H9 (cell line): Measurements from ENCODE around the gene SUN1. TPM values are rescaled to one million over a fixed set of nuclear protein-coding genes. Genes with fewer than 3 reads are reported as not detected.

Experiments
- DNase-seq: peaks from one replicate; pipeline ENCODE4 v3.0.0-alpha.2; 2017
- H2AFZ ChIP-seq: one replicate; pipeline ENCODE4 v1.6.1; 2013; ENCODE audit warnings: mild to moderate bottlenecking, low read length, control low read depth, moderate library complexity
- H2AK5ac ChIP-seq: 2 replicates; pipeline ENCODE4 v1.6.1; 2013; ENCODE audit warnings: low read length, control low read depth, mixed read lengths; ENCODE audit not compliant: insufficient read length
- H2BK120ac ChIP-seq: one replicate; pipeline ENCODE4 v1.6.1; 2013; ENCODE audit warnings: low read depth, mild to moderate bottlenecking, low read length, control low read depth, inconsistent platforms; ENCODE audit not compliant: poor library complexity, severe bottlenecking
- H2BK12ac ChIP-seq: 2 replicates; pipeline ENCODE4 v1.6.1; 2013; ENCODE audit warnings: low read length, control low read depth, mixed read lengths, low read depth; ENCODE audit not compliant: insufficient read length
- H2BK15ac ChIP-seq: 2 replicates; pipeline ENCODE4 v1.6.1; 2013; ENCODE audit warnings: low read depth, low read length, control low read depth
- H2BK20ac ChIP-seq: one replicate; pipeline ENCODE4 v1.6.1; 2013; ENCODE audit warnings: low read depth, mild to moderate bottlenecking, low read length, control low read depth, inconsistent platforms; ENCODE audit not compliant: poor library complexity, severe bottlenecking
- H2BK5ac ChIP-seq: 2 replicates; pipeline ENCODE4 v1.6.1; 2013; ENCODE audit warnings: low read length, control low read depth, mixed read lengths; ENCODE audit not compliant: insufficient read length
- H3K14ac ChIP-seq: 2 replicates; pipeline ENCODE4 v1.6.1; 2013; ENCODE audit warnings: low read length, control low read depth; ENCODE audit not compliant: insufficient read depth
- H3K18ac ChIP-seq: 2 replicates; pipeline ENCODE4 v1.6.1; 2013; ENCODE audit warnings: low read depth, mild to moderate bottlenecking, mixed read lengths, low read length, control low read depth; ENCODE audit not compliant: insufficient read length
- H3K23ac ChIP-seq: 2 replicates; pipeline ENCODE4 v1.6.1; 2013; ENCODE audit warnings: low read length, control low read depth, mixed read lengths, low read depth; ENCODE audit not compliant: insufficient read length
- H3K23me2 ChIP-seq: 2 replicates; pipeline ENCODE4 v1.6.1; 2013; ENCODE audit warnings: low read depth, mild to moderate bottlenecking, mixed read lengths, low read length, control low read depth; ENCODE audit not compliant: insufficient read length, poor library complexity, severe bottlenecking
- H3K27ac ChIP-seq: 2 replicates; pipeline ENCODE4 v1.5.1; 2013; ENCODE audit warnings: low read length, control low read depth, mixed read lengths, low read depth; ENCODE audit not compliant: insufficient read length
- H3K27me3 ChIP-seq: 2 replicates; pipeline ENCODE4 v1.6.1; 2013; ENCODE audit warnings: low read length, control low read depth, inconsistent platforms; ENCODE audit not compliant: insufficient read depth
- H3K4ac ChIP-seq: 2 replicates; pipeline ENCODE4 v1.6.1; 2013; ENCODE audit warnings: low read depth, mild to moderate bottlenecking, control low read depth, inconsistent platforms, low read length, moderate library complexity
- H3K4me1 ChIP-seq: 2 replicates; pipeline ENCODE4 v1.6.1; 2013; ENCODE audit warnings: low read length, control low read depth, inconsistent platforms; ENCODE audit not compliant: insufficient read depth
- H3K4me2 ChIP-seq: 2 replicates; pipeline ENCODE4 v1.6.1; 2013; ENCODE audit warnings: low read length, control low read depth, mixed read lengths; ENCODE audit not compliant: insufficient read length, insufficient read depth
- H3K56ac ChIP-seq: 2 replicates; pipeline ENCODE4 v1.6.1; 2013; ENCODE audit warnings: low read depth, mild to moderate bottlenecking, mixed read lengths, low read length, control low read depth; ENCODE audit not compliant: insufficient read length
- H3K79me1 ChIP-seq: 2 replicates; pipeline ENCODE4 v1.6.1; 2013; ENCODE audit warnings: low read depth, mild to moderate bottlenecking, moderate library complexity, low read length, control low read depth, inconsistent platforms; ENCODE audit not compliant: insufficient read depth, poor library complexity, severe bottlenecking
- H3K79me2 ChIP-seq: 2 replicates; pipeline ENCODE4 v1.6.1; 2013; ENCODE audit warnings: low read length, control low read depth, inconsistent platforms; ENCODE audit not compliant: insufficient read depth
- H3K9ac ChIP-seq: 2 replicates; pipeline ENCODE4 v1.6.1; 2013; ENCODE audit warnings: low read length, control low read depth, mixed read lengths; ENCODE audit not compliant: insufficient read length; ENCODE audit errors: extremely low read depth
- H3K9me3 ChIP-seq: one replicate; pipeline ENCODE4 v1.6.1; 2013; ENCODE audit warnings: low read depth, low read length, inconsistent platforms; ENCODE audit not compliant: control insufficient read depth
- H3T11ph ChIP-seq: one replicate; pipeline ENCODE4 v1.6.1; 2013; ENCODE audit warnings: mild to moderate bottlenecking, low read length, control low read depth, inconsistent platforms
- H4K20me1 ChIP-seq: one replicate; pipeline ENCODE4 v1.6.1; 2013; ENCODE audit not compliant: control insufficient read depth, insufficient read length, insufficient read depth
- H4K5ac ChIP-seq: 2 replicates; pipeline ENCODE4 v1.6.1; 2013; ENCODE audit warnings: low read depth, mild to moderate bottlenecking, mixed read lengths, low read length, control low read depth; ENCODE audit not compliant: insufficient read length
- H4K8ac ChIP-seq: replicated peaks from 2 replicates; pipeline ENCODE4 v1.6.1; 2013; ENCODE audit warnings: low read length, control low read depth, mixed read lengths, low read depth; ENCODE audit not compliant: insufficient read length
- H4K91ac ChIP-seq: 2 replicates; pipeline ENCODE4 v1.6.1; 2013; ENCODE audit warnings: low read depth, mild to moderate bottlenecking, moderate library complexity, mixed read lengths, low read length, control low read depth; ENCODE audit not compliant: insufficient read length
- H3K27ac Mint-ChIP-seq, 3 experiments: 2 replicates in 2 of 3; 3 replicates in 1 of 3; pipeline ENCODE4 v1.8.0; 2020 to 2021; ENCODE audit warnings: mixed read lengths in 3 of 3, mild to moderate bottlenecking in 1 of 3, moderate library complexity in 1 of 3
- H3K27me3 Mint-ChIP-seq: 2 replicates; pipeline ENCODE4 v1.8.0; 2021; ENCODE audit warnings: low read depth, mild to moderate bottlenecking, moderate library complexity, mixed read lengths
- H3K36me3 Mint-ChIP-seq, 3 experiments: 2 replicates in 2 of 3; 3 replicates in 1 of 3; pipeline ENCODE4 v1.8.0; 2020 to 2021; ENCODE audit warnings: low read depth in 3 of 3, mixed read lengths in 3 of 3; ENCODE audit not compliant: insufficient read depth in 1 of 3
- H3K4me1 Mint-ChIP-seq, 2 experiments: 2 replicates each; pipeline ENCODE4 v1.8.0; 2020; ENCODE audit warnings: mixed read lengths in 2 of 2
- H3K4me3 Mint-ChIP-seq, 2 experiments: 2 replicates in 1 of 2; 3 replicates in 1 of 2; pipeline ENCODE4 v1.8.0; 2020 to 2021; ENCODE audit warnings: mild to moderate bottlenecking in 2 of 2, mixed read lengths in 2 of 2, moderate library complexity in 1 of 2
- H3K9me3 Mint-ChIP-seq, 2 experiments: 2 replicates in 1 of 2; 3 replicates in 1 of 2; pipeline ENCODE4 v1.8.0; 2020; ENCODE audit warnings: mild to moderate bottlenecking in 2 of 2, mixed read lengths in 2 of 2, moderate library complexity in 1 of 2
- CTCF ChIP-seq: fragments of 200-600 bp; sonication (generic); conservative IDR thresholded peaks from 3 replicates; pipeline ENCODE4 v1.8.0; 2021; ENCODE audit warnings: antibody characterized with exemption, mild to moderate bottlenecking
- WGBS: extraction: QIAGEN DNeasy Blood & Tissue Kit; methylation state at CpG from one replicate; pipeline ENCODE4 v1.1.7; 2013; ENCODE audit warnings: missing lambda C conversion rate, low lambda C conversion rate, mixed read lengths; ENCODE audit not compliant: insufficient read length; ENCODE audit errors: extremely low coverage; 5-methylcytosine and 5-hydroxymethylcytosine counted together
- total RNA-seq: library from RNA; stranded (reverse); gene quantifications from 2 replicates; pipeline ENCODE4 v1.2.1, GENCODE V29; 2021

SUN1 gene
- total RNA-seq, 1 experiment from 2014 or later, result 118 TPM

GRCh38 chr7:900331-901040 lies 68.2 kb downstream of the SUN1 start:
- no peak overlapping the region for H2BK20ac ChIP-seq
- no peaks in the 10 kb centered on the region for H3K4me1 ChIP-seq
- H3K9ac ChIP-seq, result no peak overlapping the region
- H2BK5ac ChIP-seq, result no peak overlapping the region
- H4K91ac ChIP-seq, result no peak overlapping the region
- no peak overlapping the region for H3K4me3 Mint-ChIP-seq
- peaks cover 13% of the 10 kb centered on the region for H3K27me3 Mint-ChIP-seq
- H2AFZ ChIP-seq, result no peak overlapping the region
- no peak overlapping the region for H4K5ac ChIP-seq
- no peaks in the 10 kb centered on the region for H3K23me2 ChIP-seq
- no peak overlapping the region for H3K56ac ChIP-seq
- DNase-seq, result no peak
- no peak overlapping the region for H2BK120ac ChIP-seq
- peak overlapping the region in 2 of 3 experiments; percentile 57 to 70; a peak in 1 of 7 replicates for H3K27ac Mint-ChIP-seq
- H3K23ac ChIP-seq, result no peak overlapping the region
- no peak overlapping the region for H2BK15ac ChIP-seq
- no peaks in the 10 kb centered on the region; a peak in 1 of 5 replicates for H3K9me3 Mint-ChIP-seq
- H3K4me1 Mint-ChIP-seq, result peaks cover 2 to 3% of the 10 kb centered on the region in 2 experiments; a peak in 1 of 4 replicates
- no peak for TF ChIP-seq CTCF
- H4K20me1 ChIP-seq, result no peaks in the 10 kb centered on the region
- H3K18ac ChIP-seq, result no peak overlapping the region
- no peaks in the 10 kb centered on the region for H3K9me3 ChIP-seq
- no peak overlapping the region for H3T11ph ChIP-seq
- no peak overlapping the region for H2AK5ac ChIP-seq
- no peak overlapping the region for H3K4ac ChIP-seq
- no peak overlapping the region for H2BK12ac ChIP-seq
- WGBS, result no CpG with 5 or more reads among the region's 26 CpGs
- no peak overlapping the region for H3K27ac ChIP-seq
- no peaks in the 10 kb centered on the region; the same call in 1 of the 2 replicates for H3K27me3 ChIP-seq
- H4K8ac ChIP-seq, result no peak overlapping the region
- H3K36me3 Mint-ChIP-seq, result peaks cover 7 to 16% (median 15%) of the 10 kb centered on the region in 3 experiments; a peak in 6 of 7 replicates
- H3K79me2 ChIP-seq, result no peaks in the 10 kb centered on the region
- no peaks in the 10 kb centered on the region for H3K79me1 ChIP-seq
- no peak overlapping the region for H3K14ac ChIP-seq
- H3K4me2 ChIP-seq, result no peak overlapping the region
